Fibroblast of lung (primary cell): ENCODE results near the gene ZSWIM5. TPM values are rescaled to one million over a fixed set of nuclear protein-coding genes. Genes with fewer than 3 reads are reported as not detected.

Experiments used
- DNase-seq, 2 donors: peaks; one replicate each; pipeline versions ENCODE4 v3.0.0 to v3.0.0-alpha.2; 2010; ENCODE audit warnings: low read depth in 2 of 2
- H2AFZ ChIP-seq: 2 replicates; pipeline ENCODE4 v1.5.1; 2012; ENCODE audit warnings: low read length, control low read depth, inconsistent platforms
- H3K27ac ChIP-seq: 2 replicates; pipeline ENCODE4 v1.5.1; 2011; ENCODE audit warnings: low read length, control low read depth; ENCODE audit not compliant: insufficient read depth
- H3K27me3 ChIP-seq: 2 replicates; pipeline ENCODE4 v1.5.1; 2011; ENCODE audit warnings: mild to moderate bottlenecking, low read length; ENCODE audit not compliant: control insufficient read depth, insufficient read depth
- H3K36me3 ChIP-seq: 2 replicates; pipeline ENCODE4 v1.5.1; 2011; ENCODE audit warnings: low read length; ENCODE audit not compliant: control insufficient read depth, insufficient read depth
- H3K4me1 ChIP-seq: 2 replicates; pipeline ENCODE4 v1.5.1; 2011; ENCODE audit warnings: low read length; ENCODE audit not compliant: control insufficient read depth, insufficient read depth; ENCODE audit errors: extremely low read depth
- H3K4me2 ChIP-seq: 2 replicates; pipeline ENCODE4 v1.5.1; 2011; ENCODE audit warnings: low read length, control low read depth; ENCODE audit not compliant: insufficient read depth; ENCODE audit errors: extremely low read depth
- H3K4me3 ChIP-seq, 4 experiments: fragments of 200-600 bp in 1 of 4; sonication (generic) in 1 of 4; replicated peaks in 1 of 4; 2 replicates each; pipeline ENCODE4 v1.5.1; 2011 to 2016; ENCODE audit warnings: low read length in 4 of 4, low read depth in 3 of 4, mild to moderate bottlenecking in 3 of 4, control low read depth in 2 of 4, inconsistent platforms in 1 of 4, mixed read lengths in 1 of 4; ENCODE audit not compliant: insufficient read depth in 1 of 4; ENCODE audit errors: control extremely low read depth in 1 of 4
- H3K79me2 ChIP-seq: 2 replicates; pipeline ENCODE4 v1.5.1; 2012; ENCODE audit warnings: mild to moderate bottlenecking, low read length, inconsistent platforms; ENCODE audit not compliant: control insufficient read depth, insufficient read depth
- H3K9ac ChIP-seq: 2 replicates; pipeline ENCODE4 v1.5.1; 2011; ENCODE audit warnings: mild to moderate bottlenecking, low read length, control low read depth; ENCODE audit not compliant: insufficient read depth
- H3K9me3 ChIP-seq: 2 replicates; pipeline ENCODE4 v1.5.1; 2012; ENCODE audit warnings: low read depth, low read length; ENCODE audit not compliant: control insufficient read depth, insufficient read depth
- H4K20me1 ChIP-seq: 2 replicates; pipeline ENCODE4 v1.5.1; 2011; ENCODE audit warnings: low read length; ENCODE audit not compliant: control insufficient read depth, insufficient read depth; ENCODE audit errors: extremely low read depth
- CTCF ChIP-seq, 2 donors: IDR thresholded peaks in 1 of 2; conservative IDR thresholded peaks in 1 of 2; 1 replicate in 1 of 2; 2 replicates in 1 of 2; pipeline ENCODE4 v1.5.1; 2011 to 2012; ENCODE audit warnings: low read length in 2 of 2, control low read depth in 1 of 2, inconsistent platforms in 1 of 2, low read depth in 1 of 2, mild to moderate bottlenecking in 1 of 2
- EZH2 ChIP-seq: IDR thresholded peaks from 2 replicates; pipeline ENCODE4 v1.5.1; 2012; ENCODE audit warnings: low read length, control low read depth, mild to moderate bottlenecking; ENCODE audit errors: missing control alignments
- polyA plus RNA-seq, 2 donors: library from polyadenylated mRNA; depleted of rRNA in 1 of 2; stranded (reverse) in 1 of 2; unstranded in 1 of 2; fragments of >200 nt; gene quantifications; 2 replicates each; pipeline ENCODE4 v1.2.1, GENCODE V29; 2011 to 2012; ENCODE audit warnings: missing spikeins in 1 of 2
- total RNA-seq: library from RNA; depleted of rRNA; stranded (reverse); fragments of >200 nt; gene quantifications from 2 replicates; pipeline ENCODE4 v1.2.1, GENCODE V29; 2014

ZSWIM5 gene
- total and polyA plus RNA-seq, 2 donors (not counting 1 experiment from before 2014, with no cell fraction given) = 0.73 to 0.99 TPM

- Histone ChIP-seq H3K9me3 (no peaks in the 10 kb centered on the region), H2AFZ (peak within 1 kb of the TSS; percentile 100), H3K79me2 (peaks cover 32% of the 10 kb centered on the region), H3K4me1 (peaks cover 15% of the 10 kb centered on the region), H3K9ac (peak within 1 kb of the TSS; percentile 75), H3K4me3 (peak within 1 kb of the TSS; percentile 89 to 96 (median 92)), H3K4me2 (peak within 1 kb of the TSS; percentile 97), H3K36me3 (peaks cover 22% of the 10 kb centered on the region), H4K20me1 (no peaks in the 10 kb centered on the region), H3K27ac (peak within 1 kb of the TSS; percentile 63), H3K27me3 (no peaks in the 10 kb centered on the region)
- DNase-seq = peak; percentile 70 to 76
- TF ChIP-seq EZH2 = no peak
- no peak for TF ChIP-seq CTCF (conservative IDR thresholded peaks at IDR 0.05 in 1 of 2, IDR thresholded peaks at IDR 0.05 in 1 of 2; ENCODE audit: low read depth in 1 of 2, low read length in 2 of 2)
Measured at GRCh38 chr1:45010855-45011811, 195.3 kb downstream of the ZSWIM5 start, which contains the start of gene HECTD3. TSS of gene HECTD3 (minus strand) at chr1:45011324. CDS start at chr1:45011257, 67 bp downstream.

- Histone ChIP-seq H3K27ac (peak overlapping the region; percentile 63), H3K9me3 (no peaks in the 10 kb centered on the region), H3K4me1 (peaks cover 15% of the 10 kb centered on the region), H3K4me2 (peak overlapping the region; percentile 97), H3K9ac (peak overlapping the region; percentile 75), H2AFZ (peak overlapping the region; percentile 100), H3K27me3 (no peaks in the 10 kb centered on the region), H3K4me3 (peak overlapping the region; percentile 79 to 96 (median 90)), H4K20me1 (no peaks in the 10 kb centered on the region), H3K79me2 (peaks cover 32% of the 10 kb centered on the region), H3K36me3 (peaks cover 28% of the 10 kb centered on the region)
- no peak for TF ChIP-seq EZH2
- no peak for DNase-seq
Measured at GRCh38 chr1:45009956-45010854, 196.2 kb downstream of the ZSWIM5 start.

GRCh38 chr1:45009296-45009865, 197.0 kb downstream of the ZSWIM5 start:
- DNase-seq = no peak
- H3K4me1 ChIP-seq = peaks cover 13% of the 10 kb centered on the region
- H4K20me1 ChIP-seq = no peaks in the 10 kb centered on the region
- H3K79me2 ChIP-seq = peaks cover 32% of the 10 kb centered on the region
- H3K9me3 ChIP-seq = no peaks in the 10 kb centered on the region
- no peak overlapping the region for H2AFZ ChIP-seq
- no peak overlapping the region for H3K9ac ChIP-seq
- peak overlapping the region; percentile 97 for H3K4me2 ChIP-seq
- H3K27ac ChIP-seq = no peak overlapping the region
- H3K36me3 ChIP-seq = peaks cover 32% of the 10 kb centered on the region
- H3K4me3 ChIP-seq = peak overlapping the region; percentile 79 to 96 (median 90)
- H3K27me3 ChIP-seq = no peaks in the 10 kb centered on the region
- TF ChIP-seq EZH2 (no peak), CTCF (conservative IDR thresholded peaks at IDR 0.05 in 1 of 2, IDR thresholded peaks at IDR 0.05 in 1 of 2; ENCODE audit: low read depth in 1 of 2, low read length in 2 of 2) (no peak)
